ENCODE data around the gene APPL1. TPM values are rescaled to one million over a fixed set of nuclear protein-coding genes. Genes with fewer than 3 reads are reported as not detected.

APPL1 gene
- total RNA-seq, 4 donors from 2014 or later, result 50.9 to 76.5 (median 57.4) TPM

Other genes starting within 250 kb of the APPL1 start
- gene SPATA12, start 167.1 kb upstream of the APPL1 start, total RNA-seq, result not detected
- gene IL17RD, start 62.4 kb upstream of the APPL1 start, total RNA-seq, result 1 to 10 TPM in 2 of 4 donors, under 1 TPM in 2; 0.52 to 1.4 (median 0.90) TPM
- under 1 TPM in 1 of 4 donors, not detected in 3; 0.85 TPM for gene HESX1, start 27.8 kb upstream of the APPL1 start, total RNA-seq
- gene ASB14, start 65.0 kb downstream of the APPL1 start, total RNA-seq, result 1 to 10 TPM; 1.9 to 3.4 (median 2.6) TPM

All from gastrocnemius medialis (tissue), 4 donors.